ENCODE measurements around the gene FZD10.

Gene FZD10

DNA sequence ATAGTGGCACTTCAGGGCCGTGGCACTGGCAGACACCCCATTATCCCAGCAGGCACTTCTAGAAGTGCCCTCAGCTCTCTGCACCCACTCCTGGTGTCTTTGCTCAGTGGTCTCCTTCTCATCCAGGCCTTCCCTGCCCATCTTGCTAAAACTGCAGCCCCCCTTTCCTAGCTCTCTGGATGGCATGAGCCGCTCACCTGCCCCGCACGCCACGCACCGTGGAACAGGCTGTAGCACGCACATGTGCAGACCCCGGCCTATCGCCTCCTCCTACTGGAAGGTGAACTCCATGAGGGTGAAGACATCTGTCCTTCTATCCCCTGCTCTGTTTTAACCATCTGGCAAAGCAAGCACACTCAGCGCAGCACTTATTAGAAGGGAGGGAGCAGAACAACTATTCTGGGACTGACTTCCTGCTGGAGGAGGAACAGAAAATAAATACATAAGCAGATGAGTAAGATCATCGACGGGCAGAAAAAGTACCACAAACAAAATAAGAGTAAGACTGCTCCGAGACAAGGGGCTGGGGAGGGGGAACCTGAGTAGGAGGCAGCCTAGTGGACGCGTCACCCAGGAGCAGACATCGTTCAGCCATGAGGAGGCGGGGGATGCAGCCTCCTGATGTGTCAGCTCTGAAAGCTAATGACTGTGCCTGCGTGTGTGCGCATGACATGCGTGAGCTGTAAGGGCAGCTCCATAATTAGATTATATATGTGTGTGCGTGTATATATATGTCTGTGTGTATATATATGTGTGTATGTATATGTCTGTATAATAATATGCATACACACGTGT lies 7.8 kb upstream of the FZD10 start:
- DNase-seq (ENCODE audit: low read depth in 2 of 2): no peak

DNA sequence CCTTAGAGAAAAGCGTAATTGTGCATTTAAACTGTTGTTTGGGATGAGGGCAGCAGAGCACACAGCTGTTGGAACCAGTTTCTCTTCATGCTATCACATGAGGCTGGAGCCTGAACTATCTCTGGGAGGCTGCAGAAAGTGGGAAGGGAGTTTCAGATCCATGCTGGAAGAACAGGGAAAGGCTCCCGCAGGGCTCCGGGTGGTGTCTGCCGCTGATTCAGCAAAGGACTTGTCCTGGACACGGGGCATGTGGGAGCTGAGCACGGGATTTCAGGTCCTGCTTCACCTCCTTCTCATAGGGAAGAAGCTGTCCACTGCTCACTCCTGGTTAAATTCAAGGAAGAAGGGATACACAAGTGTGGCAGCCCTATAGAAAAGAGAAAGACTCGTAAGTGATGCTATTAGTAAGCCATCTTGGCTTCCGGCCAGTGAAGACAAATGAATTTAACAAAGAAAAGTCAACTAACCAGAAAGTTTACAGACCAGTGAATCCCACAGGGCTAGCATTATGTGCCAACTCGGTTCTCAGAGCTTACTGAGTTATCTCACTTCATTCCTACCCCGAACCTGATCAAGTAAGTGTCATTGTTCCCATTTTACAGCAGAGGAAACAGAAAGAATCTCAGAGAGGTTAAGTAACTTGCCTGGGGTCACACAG lies 6.7 kb upstream of the FZD10 start:
- no peak for DNase-seq (ENCODE audit: low read depth in 2 of 2)

DNA sequence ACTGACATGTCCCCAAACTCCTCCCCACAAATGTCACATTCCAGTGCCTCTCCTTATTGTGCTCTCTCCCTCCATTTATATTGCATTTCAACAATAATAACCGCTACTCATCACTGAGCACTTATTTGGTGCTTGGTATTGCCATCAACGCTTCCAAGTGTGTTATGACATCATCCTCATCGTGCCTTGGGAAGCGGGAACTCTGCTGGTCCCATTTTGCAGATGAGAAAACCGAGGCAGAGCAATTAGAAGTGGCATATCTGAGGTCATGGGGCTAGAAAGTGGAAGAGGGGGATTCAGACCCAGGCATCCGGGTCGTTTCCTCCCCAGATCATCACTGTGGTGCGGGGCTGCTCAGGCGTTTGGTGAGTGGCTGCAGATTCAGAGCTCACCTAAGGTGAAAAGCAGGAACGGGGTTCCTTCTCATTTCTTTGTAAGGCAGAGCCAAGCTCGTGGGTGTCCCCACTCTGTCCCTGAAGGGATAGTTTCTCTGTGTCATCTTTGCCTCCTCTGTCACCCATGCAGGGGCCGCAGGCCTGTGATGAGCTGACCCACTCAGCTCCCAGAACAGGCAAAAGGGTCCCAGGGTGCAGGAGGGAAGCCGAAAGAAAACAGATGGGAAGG lies 5.5 kb upstream of the FZD10 start:
- DNase-seq (ENCODE audit: low read depth in 2 of 2): no peak

- DNase-seq (ENCODE audit: low read depth in 2 of 2): no peak
Measured at GRCh38 chr12:130157998-130158753, 4.1 kb upstream of the FZD10 start.

DNA sequence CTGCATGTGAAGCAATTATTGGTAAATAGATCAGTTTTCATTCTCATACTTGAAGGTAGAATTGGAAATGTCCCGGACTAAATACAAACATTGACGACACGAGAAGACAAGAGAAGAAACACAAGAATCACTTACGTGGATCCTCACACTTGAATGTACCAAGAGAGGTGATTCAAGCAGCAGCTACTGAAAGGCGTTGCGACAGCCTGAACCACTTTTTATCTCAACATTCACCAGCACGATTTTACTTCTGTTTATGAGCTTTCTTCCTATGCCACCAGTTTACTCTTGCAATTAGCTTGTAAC lies 3.6 kb upstream of the FZD10 start:
- no peak for DNase-seq (ENCODE audit: low read depth in 2 of 2)

- no peak for DNase-seq (ENCODE audit: low read depth in 2 of 2)
Measured at GRCh38 chr12:130160306-130160705, 2.0 kb upstream of the FZD10 start.

DNA sequence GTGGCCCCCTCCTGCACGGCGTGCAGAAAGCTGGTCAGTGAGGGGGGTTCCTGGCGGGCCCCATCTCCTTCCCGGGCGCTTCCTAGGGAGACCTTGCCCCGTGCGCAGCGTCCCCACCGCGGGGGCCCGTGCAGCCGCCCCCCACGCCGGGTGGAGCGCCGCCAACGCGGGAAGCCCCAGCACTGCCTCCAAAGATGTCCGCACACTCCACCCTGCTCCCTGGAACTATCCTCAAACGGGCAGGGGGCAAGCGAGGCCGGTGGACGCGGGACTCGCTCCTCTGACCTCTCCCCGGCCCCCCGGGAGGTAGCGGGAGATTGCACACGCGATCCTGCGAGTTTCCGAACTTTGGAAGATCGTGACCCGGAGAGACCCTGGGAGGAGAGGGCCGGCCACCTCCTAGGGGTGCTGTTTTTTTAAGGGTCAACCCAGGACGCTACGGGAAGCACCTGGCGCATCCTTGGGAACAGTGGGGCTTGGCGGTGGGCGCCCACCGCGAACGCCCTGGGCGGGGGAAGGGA lies 1.5 kb upstream of the FZD10 start:
- DNase-seq (ENCODE audit: low read depth in 2 of 2): no peak

DNA sequence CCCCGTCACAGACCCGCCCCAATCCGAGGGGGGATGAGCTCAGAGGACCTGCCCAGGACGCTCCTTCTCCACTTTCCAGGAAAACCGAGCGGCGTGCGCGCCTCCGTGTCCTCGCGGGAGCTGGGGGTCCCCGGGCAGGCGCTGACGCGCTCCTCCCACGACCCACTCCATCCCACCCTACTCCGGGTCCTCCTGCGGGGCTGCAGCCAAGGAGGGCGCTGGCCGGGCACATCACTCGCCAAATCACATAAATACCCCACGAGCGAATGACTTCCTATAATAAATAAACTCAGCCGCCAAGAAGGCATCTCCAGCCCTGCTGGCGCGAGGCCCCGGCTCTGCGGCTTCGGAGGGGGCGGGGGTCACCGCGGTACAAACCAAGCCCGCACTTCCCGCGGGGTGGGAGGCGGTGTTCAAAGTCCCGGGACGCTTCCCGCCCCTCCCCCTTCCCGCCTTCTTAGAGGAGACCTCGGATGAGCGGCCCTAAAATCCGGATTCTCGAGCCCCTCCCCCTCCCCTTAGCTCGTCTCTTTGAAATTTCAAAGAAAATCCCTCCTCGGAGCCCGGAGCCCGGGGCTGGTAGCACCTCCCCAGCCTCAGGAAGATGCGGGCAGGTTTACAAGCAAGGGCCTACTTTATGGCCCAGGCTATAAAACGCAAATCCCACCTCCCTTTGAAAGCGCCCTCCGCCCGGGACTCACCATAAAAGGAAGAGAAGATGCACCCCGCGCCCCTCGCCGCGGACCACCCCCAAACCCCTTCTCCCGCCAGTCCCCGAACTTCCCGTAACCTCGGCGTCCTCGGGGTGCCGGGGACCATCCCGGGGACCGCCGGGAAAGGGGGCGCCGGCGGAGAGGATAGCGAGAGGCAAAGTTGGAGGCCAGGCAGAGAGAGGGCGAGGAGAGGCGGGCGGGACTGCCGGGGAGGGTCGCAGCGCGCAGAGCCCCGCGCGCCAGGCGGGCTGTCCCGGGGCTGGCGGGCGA lies 712 bp upstream of the FZD10 start:
- no peak for DNase-seq (ENCODE audit: low read depth in 2 of 2)

DNA sequence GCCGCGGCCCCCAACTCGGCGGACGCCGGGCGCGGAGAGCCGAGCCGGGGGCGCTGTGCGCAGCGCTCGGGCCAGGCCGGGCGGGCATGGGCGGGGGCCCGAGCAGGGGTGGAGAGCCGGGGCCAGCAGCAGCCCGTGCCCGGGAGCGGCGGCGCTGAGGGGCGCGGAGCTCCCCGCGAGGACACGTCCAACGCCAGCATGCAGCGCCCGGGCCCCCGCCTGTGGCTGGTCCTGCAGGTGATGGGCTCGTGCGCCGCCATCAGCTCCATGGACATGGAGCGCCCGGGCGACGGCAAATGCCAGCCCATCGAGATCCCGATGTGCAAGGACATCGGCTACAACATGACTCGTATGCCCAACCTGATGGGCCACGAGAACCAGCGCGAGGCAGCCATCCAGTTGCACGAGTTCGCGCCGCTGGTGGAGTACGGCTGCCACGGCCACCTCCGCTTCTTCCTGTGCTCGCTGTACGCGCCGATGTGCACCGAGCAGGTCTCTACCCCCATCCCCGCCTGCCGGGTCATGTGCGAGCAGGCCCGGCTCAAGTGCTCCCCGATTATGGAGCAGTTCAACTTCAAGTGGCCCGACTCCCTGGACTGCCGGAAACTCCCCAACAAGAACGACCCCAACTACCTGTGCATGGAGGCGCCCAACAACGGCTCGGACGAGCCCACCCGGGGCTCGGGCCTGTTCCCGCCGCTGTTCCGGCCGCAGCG lies 639 bp downstream of the FZD10 start:
- no peak for DNase-seq (ENCODE audit: low read depth in 2 of 2)

DNA sequence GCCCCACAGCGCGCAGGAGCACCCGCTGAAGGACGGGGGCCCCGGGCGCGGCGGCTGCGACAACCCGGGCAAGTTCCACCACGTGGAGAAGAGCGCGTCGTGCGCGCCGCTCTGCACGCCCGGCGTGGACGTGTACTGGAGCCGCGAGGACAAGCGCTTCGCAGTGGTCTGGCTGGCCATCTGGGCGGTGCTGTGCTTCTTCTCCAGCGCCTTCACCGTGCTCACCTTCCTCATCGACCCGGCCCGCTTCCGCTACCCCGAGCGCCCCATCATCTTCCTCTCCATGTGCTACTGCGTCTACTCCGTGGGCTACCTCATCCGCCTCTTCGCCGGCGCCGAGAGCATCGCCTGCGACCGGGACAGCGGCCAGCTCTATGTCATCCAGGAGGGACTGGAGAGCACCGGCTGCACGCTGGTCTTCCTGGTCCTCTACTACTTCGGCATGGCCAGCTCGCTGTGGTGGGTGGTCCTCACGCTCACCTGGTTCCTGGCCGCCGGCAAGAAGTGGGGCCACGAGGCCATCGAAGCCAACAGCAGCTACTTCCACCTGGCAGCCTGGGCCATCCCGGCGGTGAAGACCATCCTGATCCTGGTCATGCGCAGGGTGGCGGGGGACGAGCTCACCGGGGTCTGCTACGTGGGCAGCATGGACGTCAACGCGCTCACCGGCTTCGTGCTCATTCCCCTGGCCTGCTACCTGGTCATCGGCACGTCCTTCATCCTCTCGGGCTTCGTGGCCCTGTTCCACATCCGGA lies 1.4 kb downstream of the FZD10 start:
- DNase-seq (ENCODE audit: low read depth in 2 of 2): no peak

- DNase-seq (ENCODE audit: low read depth in 2 of 2): no peak
Measured at GRCh38 chr12:130164216-130164542, 1.9 kb downstream of the FZD10 start.

- no peak for DNase-seq (ENCODE audit: low read depth in 2 of 2)
Measured at GRCh38 chr12:130164936-130165335, 2.7 kb downstream of the FZD10 start.

- no peak for DNase-seq (ENCODE audit: low read depth in 2 of 2)
Measured at GRCh38 chr12:130166306-130166705, 4.0 kb downstream of the FZD10 start.

GRCh38 chr12:130167537-130167936 lies 5.3 kb downstream of the FZD10 start:
- DNase-seq (ENCODE audit: low read depth in 2 of 2): no peak

- DNase-seq (ENCODE audit: low read depth in 2 of 2): no peak
Measured at GRCh38 chr12:130169256-130169655, 7.0 kb downstream of the FZD10 start.

- no peak for DNase-seq (ENCODE audit: low read depth in 2 of 2)
Measured at GRCh38 chr12:130169924-130170323, 7.7 kb downstream of the FZD10 start.

- DNase-seq (ENCODE audit: low read depth in 2 of 2): no peak
Measured at GRCh38 chr12:130170611-130171010, 8.3 kb downstream of the FZD10 start.

DNA sequence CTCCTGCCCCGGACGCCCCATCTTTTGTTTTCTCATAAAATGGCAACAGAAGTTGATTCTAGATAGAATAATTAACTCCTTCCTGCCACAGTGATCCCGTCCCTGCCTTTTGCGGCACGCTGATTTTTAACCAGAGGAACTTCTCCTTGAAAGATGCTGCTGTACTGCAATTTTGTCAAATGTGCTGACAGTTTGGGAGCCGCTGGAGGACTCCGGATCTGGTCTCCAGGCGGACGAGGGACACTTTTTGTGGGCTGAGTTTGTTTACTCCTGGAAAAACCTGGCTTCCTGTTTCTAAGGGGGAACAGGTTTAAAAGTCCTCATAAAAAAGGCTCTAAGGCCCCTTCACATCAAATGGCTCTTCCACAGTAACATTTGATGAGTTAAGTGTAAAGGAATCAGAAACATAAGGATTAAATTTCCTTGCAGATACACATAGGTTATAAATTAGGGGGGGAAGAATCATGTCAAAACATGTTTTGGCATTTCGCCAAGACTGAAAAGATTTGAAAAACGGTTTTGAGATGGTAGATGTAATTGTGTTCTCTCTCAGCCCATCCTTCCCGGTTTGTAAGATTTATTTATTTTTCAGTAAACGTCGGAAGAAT lies 15.5 kb downstream of the FZD10 start:
- peak; percentile 36 for DNase-seq (ENCODE audit: low read depth in 2 of 2)

DNA sequence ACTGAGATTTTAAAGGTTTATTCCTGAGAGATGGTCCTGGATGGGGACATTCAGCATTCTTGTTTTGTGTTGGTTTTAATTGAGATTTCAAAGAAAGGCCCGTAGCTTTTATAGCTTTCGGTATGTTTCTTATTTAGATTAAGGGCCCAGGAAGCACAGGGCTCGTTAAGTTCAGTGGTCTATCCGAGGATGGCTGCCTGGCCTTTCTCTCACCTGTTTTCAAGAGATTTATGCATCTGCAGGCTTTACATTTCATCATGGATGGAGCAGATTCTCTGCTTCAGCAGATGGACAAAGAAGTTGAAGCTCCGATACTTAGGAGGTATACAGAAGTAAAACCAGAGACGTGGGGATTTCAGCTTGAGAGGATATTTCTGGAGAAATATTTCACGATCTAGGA lies 16.0 kb downstream of the FZD10 start:
- DNase-seq (ENCODE audit: low read depth in 2 of 2): no peak

Measured in fibroblast of skin of left quadriceps (primary cell).